HepG2 (cell line): Measurements from ENCODE around the gene TPPP3. TPM values are rescaled to one million over a fixed set of nuclear protein-coding genes. Genes with fewer than 3 reads are reported as not detected.

Source experiments
- ATAC-seq: fragments of 200-7000 bp; cut with Tn5 transposase; 3 replicates; pipeline ENCODE4 v1.9.1; 2020; ENCODE audit warnings: mild to moderate bottlenecking, moderate library complexity
- BruUV-seq: library from RNA; stranded (reverse); fragments of 400-500 nt; replicated peaks from 2 replicates; lab custom pipeline; 2021; lab: Mats Ljungman, UMichigan
- CTCF ChIA-PET: fragments of 300-600 bp; formaldehyde crosslinking; extraction: SDS; loops from one replicate; lab custom pipeline; 2021; ENCODE audit warnings: low total read pairs, inconsistent platforms, low intra/inter-chr PET ratio; lab: Yijun Ruan, JAX
- POLR2A ChIA-PET: fragments of 350-600 bp; sonication (Branson Sonifier 250); formaldehyde crosslinking; loops from one replicate; lab custom pipeline; 2020; ENCODE audit warnings: antibody characterized with exemption, inconsistent platforms; lab: Yijun Ruan, JAX
- DNase-seq: peaks from one replicate; pipeline ENCODE4 v3.0.0-alpha.2; 2015; ENCODE audit warnings: low spot score
- FAIRE-seq: peaks from 3 replicates; lab custom pipeline; 2011; peaks lifted over from hg19 to GRCh38; lab: Jason Lieb, UNC
- H2AFZ ChIP-seq: one replicate; pipeline ENCODE4 v1.6.1; 2011; ENCODE audit warnings: low read length, inconsistent platforms
- H3K27ac ChIP-seq: fragments of 300-600 bp; 3 replicates; pipeline ENCODE4 v1.8.0; 2011; ENCODE audit warnings: mixed run types, mild to moderate bottlenecking, mixed read lengths, low read length, inconsistent platforms; ENCODE audit not compliant: insufficient read depth; ENCODE audit errors: extremely low read length
- H3K27me3 ChIP-seq, 2 experiments: fragments of 200-600 bp in 1 of 2; 2 replicates in 1 of 2; 3 replicates in 1 of 2; pipeline versions ENCODE4 v1.6.0 to v1.8.0; 2011; ENCODE audit warnings: low read length in 2 of 2, mild to moderate bottlenecking in 2 of 2, moderate library complexity in 2 of 2, inconsistent platforms in 1 of 2; ENCODE audit not compliant: insufficient read depth in 2 of 2, control insufficient read depth in 1 of 2
- H3K36me3 ChIP-seq, 2 experiments: fragments of 200-600 bp in 1 of 2; replicated peaks in 1 of 2; 2 replicates in 1 of 2; 3 replicates in 1 of 2; pipeline versions ENCODE4 v1.5.1 to v1.8.0; 2011; ENCODE audit warnings: low read length in 2 of 2, inconsistent platforms in 1 of 2; ENCODE audit not compliant: insufficient read depth in 2 of 2, control insufficient read depth in 1 of 2
- H3K4me1 ChIP-seq: 2 replicates; pipeline ENCODE4 v1.5.1; 2012; ENCODE audit warnings: low read length, inconsistent platforms; ENCODE audit not compliant: insufficient read depth
- H3K4me2 ChIP-seq: 2 replicates; pipeline ENCODE4 v1.6.0; 2011; ENCODE audit warnings: low read depth, low read length, inconsistent platforms
- H3K4me3 ChIP-seq, 3 experiments: fragments of 200-600 bp in 1 of 3; sonication (generic), shearing (Covaris generic) in 1 of 3; replicated peaks in 1 of 3; 2 replicates each; pipeline ENCODE4 v1.5.1; 2011 to 2016; ENCODE audit warnings: low read length in 3 of 3, inconsistent platforms in 2 of 3, low read depth in 2 of 3, mild to moderate bottlenecking in 2 of 3, control low read depth in 1 of 3, mixed read lengths in 1 of 3; ENCODE audit not compliant: insufficient read depth in 1 of 3
- H3K79me2 ChIP-seq: one replicate; pipeline ENCODE4 v1.6.1; 2011; ENCODE audit warnings: low read length, inconsistent platforms; ENCODE audit not compliant: insufficient read depth
- H3K9ac ChIP-seq: 2 replicates; pipeline ENCODE4 v1.6.0; 2011; ENCODE audit warnings: mild to moderate bottlenecking, low read depth, low read length, inconsistent platforms; ENCODE audit not compliant: insufficient read depth
- H3K9me3 ChIP-seq: 2 replicates; pipeline ENCODE4 v1.5.1; 2012; ENCODE audit warnings: mild to moderate bottlenecking, low read length
- H4K20me1 ChIP-seq: 2 replicates; pipeline ENCODE4 v1.6.0; 2011; ENCODE audit warnings: inconsistent platforms, mild to moderate bottlenecking, low read length, moderate library complexity; ENCODE audit not compliant: insufficient read depth
- AGO1 ChIP-seq: fragments of 200-400 bp; formaldehyde crosslinking; IDR thresholded peaks from 2 replicates; pipeline ENCODE4 v1.6.1; 2017; ENCODE audit warnings: mild to moderate bottlenecking, low read depth, low read length, moderate library complexity; ENCODE audit not compliant: poor library complexity, severe bottlenecking
- KLF13 ChIP-seq: sonication (generic); formaldehyde crosslinking; IDR thresholded peaks from 2 replicates; pipeline ENCODE4 v1.4.0; 2020; ENCODE audit warnings: mild to moderate bottlenecking, missing genetic modification reagents
- KLF6 ChIP-seq: IDR thresholded peaks from 2 replicates; pipeline ENCODE4 v1.8.0; 2016; ENCODE audit warnings: missing biosample characterization, missing genetic modification reagents
- RBM22 ChIP-seq: fragments of 200-400 bp; formaldehyde crosslinking; optimal IDR thresholded peaks from 2 replicates; pipeline ENCODE3; 2017; ENCODE audit warnings: mild to moderate bottlenecking, low read length, moderate library complexity
- SRSF9 ChIP-seq: fragments of 200-400 bp; formaldehyde crosslinking; IDR thresholded peaks from 2 replicates; pipeline ENCODE4 v1.6.1; 2018; ENCODE audit warnings: borderline replicate concordance, mild to moderate bottlenecking, low read depth, low read length; ENCODE audit not compliant: insufficient read depth, poor library complexity, severe bottlenecking
- ZNF275 ChIP-seq: sonication (generic); formaldehyde crosslinking; IDR thresholded peaks from 2 replicates; pipeline ENCODE4 v1.8.0; 2022; ENCODE audit warnings: missing genetic modification reagents, mild to moderate bottlenecking, inconsistent platforms, borderline replicate concordance
- ZNF674 ChIP-seq: sonication (generic); formaldehyde crosslinking; IDR thresholded peaks from 2 replicates; pipeline ENCODE4 v1.5.0; 2020; ENCODE audit warnings: low read depth, mild to moderate bottlenecking, missing genetic modification reagents
- ZNF850 ChIP-seq: sonication (generic); formaldehyde crosslinking; conservative IDR thresholded peaks from 2 replicates; pipeline ENCODE4 v1.9.0; 2021; ENCODE audit warnings: mild to moderate bottlenecking, missing genetic modification reagents
- WGBS: methylation state at CpG from one replicate; pipeline ENCODE4 v1.1.6; 2017; ENCODE audit warnings: low lambda C conversion rate; 5-methylcytosine and 5-hydroxymethylcytosine counted together
- in situ Hi-C: cut with HindIII; loops from 2 replicates; pipeline ENCODE4 v1.10.0; 2017; ENCODE audit warnings: low pct_unique_long_range_greater_than_20kb; ENCODE audit not compliant: extremely low pct_ligation_motif_present
- intact Hi-C: fragments of 100-400 bp; cut with micrococcal nuclease; formaldehyde crosslinking; loops from one replicate; pipeline ENCODE4 v1.10.0; 2022; ENCODE audit not compliant: unreplicated experiment
- polyA plus RNA-seq, 8 experiments: library from polyadenylated mRNA; depleted of rRNA in 3 of 8; stranded (reverse) in 7 of 8; unstranded in 1 of 8; fragments of >200 nt; fragmentation: Illumina TruSeq in 4 of 8; extraction: Trizol in 4 of 8; gene quantifications; 2 replicates each; pipeline versions ENCODE4 v1.2.1 to v1.2.3, GENCODE V29; 2011 to 2016; ENCODE audit warnings: low read depth in 4 of 8, missing spikeins in 1 of 8, mixed read lengths in 1 of 8; ENCODE audit not compliant: insufficient read depth in 1 of 8
- total RNA-seq, 5 experiments: library from RNA; depleted of rRNA; stranded (reverse); fragments of >200 nt; fragmentation: Illumina TruSeq; extraction: Trizol; gene quantifications; 2 replicates each; pipeline ENCODE4 v1.2.3, GENCODE V29; 2016; ENCODE audit warnings: low read depth in 1 of 5

TPPP3 gene
- total and polyA plus RNA-seq, 2 of the 13 experiments (the other 11 are each of a cell fraction or from before 2014, with no cell fraction given), result 0.16 to 0.44 TPM

DNA sequence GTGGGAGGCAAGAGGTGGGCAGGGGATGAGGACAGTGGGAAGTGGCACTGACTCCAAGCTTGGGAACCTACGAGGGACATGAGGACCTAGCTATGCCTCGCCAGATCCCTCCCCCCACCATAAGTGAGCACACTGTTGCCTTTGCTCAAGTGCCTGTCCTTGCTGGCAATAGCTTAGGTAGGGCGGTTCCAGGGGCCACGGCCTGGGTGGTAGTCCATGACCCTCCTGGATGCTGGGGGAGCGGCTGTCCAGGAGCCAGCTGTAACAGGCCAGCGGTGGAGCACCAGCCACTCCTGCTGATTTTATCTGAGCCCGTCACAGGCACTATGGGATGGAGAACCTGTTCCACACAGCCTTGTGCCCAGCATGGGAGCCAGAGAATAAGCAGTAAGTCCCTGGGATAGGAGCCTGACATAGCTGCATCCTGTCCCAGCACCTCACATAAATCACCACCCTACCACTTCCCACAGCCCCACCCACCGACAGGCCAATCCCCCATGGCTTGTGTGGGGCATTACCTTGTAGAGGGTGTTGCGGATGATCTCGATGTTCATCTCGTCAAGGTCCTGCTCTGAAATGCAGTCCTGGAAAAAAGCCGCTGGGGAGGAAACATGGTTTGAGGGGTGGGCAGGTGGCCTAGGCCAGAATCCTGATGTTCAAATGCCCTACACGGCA lies 49.4 kb upstream of the TPPP3 start:
- no peak for FAIRE-seq
- POLR2A ChIA-PET, result interaction anchor here (6.7 kb wide), 1 partner anchor 10 kb away, joined by 182 read pairs; the partner anchor contains the start of gene HSD11B2
- H3K9ac ChIP-seq, result no peak overlapping the region
- no peak overlapping the region for H3K4me2 ChIP-seq
- H3K4me1 ChIP-seq, result peaks cover 40% of the 10 kb centered on the region
- no peaks in the 10 kb centered on the region for H4K20me1 ChIP-seq
- WGBS, result 97% methylated on average over 6 of the region's 13 CpGs
- no peaks in the 10 kb centered on the region for H3K79me2 ChIP-seq
- in situ Hi-C loops, result no loop called here
- no peak for ATAC-seq
- intact Hi-C loops, result no loop called here
- H3K4me3 ChIP-seq, result no peak overlapping the region
- CTCF ChIA-PET, result no interaction called here
- no peaks in the 10 kb centered on the region for H3K9me3 ChIP-seq
- H3K36me3 ChIP-seq, result peaks cover 11 to 33% of the 10 kb centered on the region in 2 experiments; a peak in 4 of 5 replicates
- H2AFZ ChIP-seq, result no peak overlapping the region
- no peak for DNase-seq
- no peaks in the 10 kb centered on the region for H3K27me3 ChIP-seq
- no TSS peak for BruUV-seq
- no peak for TF ChIP-seq ZNF674 (CRISPR knock-in tag)
- TF ChIP-seq ZNF850, result no peak
- TF ChIP-seq AGO1, result no peak
- no peak for TF ChIP-seq KLF13
- no peak overlapping the region for H3K27ac ChIP-seq

DNA sequence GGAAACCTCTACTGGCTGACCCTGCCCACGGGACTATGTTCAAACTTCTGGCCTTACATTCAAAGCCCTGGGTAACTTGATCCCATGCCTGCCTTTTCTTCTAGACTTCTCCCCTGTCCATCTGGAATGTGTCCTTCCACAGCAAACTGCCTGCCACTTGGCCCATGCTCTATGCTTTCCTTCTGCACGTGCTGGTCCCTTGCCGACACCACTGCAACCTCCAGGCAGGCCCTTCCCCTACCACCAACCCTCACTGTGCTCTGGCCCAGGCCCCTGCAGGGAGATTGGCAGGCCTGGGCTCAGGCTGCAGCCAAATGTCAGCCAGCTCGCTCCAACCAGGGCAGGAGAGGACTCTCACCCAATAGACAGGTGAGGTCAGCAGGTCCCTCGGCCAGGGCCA lies 48.6 kb upstream of the TPPP3 start:
- FAIRE-seq (no peak), ATAC-seq (no peak), DNase-seq (no peak)
- TF ChIP-seq RBM22 (peak; percentile 12), ZNF275 (CRISPR knock-in tag) (no peak), SRSF9 (no peak), KLF6 (CRISPR knock-in tag) (no peak)
- no peak overlapping the region for H3K27ac ChIP-seq
- no TSS peak for BruUV-seq
- H3K79me2 ChIP-seq, result no peaks in the 10 kb centered on the region
- H4K20me1 ChIP-seq, result no peaks in the 10 kb centered on the region
- H3K4me1 ChIP-seq, result peaks cover 32% of the 10 kb centered on the region
- H3K36me3 ChIP-seq, result peaks cover 13 to 36% of the 10 kb centered on the region in 2 experiments; a peak in 4 of 5 replicates
- H3K27me3 ChIP-seq, result no peaks in the 10 kb centered on the region
- H2AFZ ChIP-seq, result no peak overlapping the region
- H3K4me2 ChIP-seq, result no peak overlapping the region
- intact Hi-C loops (no loop called here), in situ Hi-C loops (no loop called here)
- no peaks in the 10 kb centered on the region for H3K9me3 ChIP-seq
- ChIA-PET POLR2A (interaction anchor here (0.9 kb wide), 1 partner anchor 11 kb away, joined by 3 read pairs; the partner anchor contains the start of gene HSD11B2), CTCF (no interaction called here)
- no peak overlapping the region for H3K9ac ChIP-seq
- H3K4me3 ChIP-seq, result no peak overlapping the region
- WGBS, result 96% methylated on average over 3 of the region's 5 CpGs
